H1 (cell line): ENCODE results near the gene SPATA13. TPM values are rescaled to one million over a fixed set of nuclear protein-coding genes. Genes with fewer than 3 reads are reported as not detected.

Experiments used
- BACH1 ChIP-seq: IDR thresholded peaks from 2 replicates; pipeline ENCODE4 v1.6.1; 2012; ENCODE audit warnings: low read length, improper control_type of control experiment
- CBX5 ChIP-seq: fragments of 300-800, 300-1000 bp; sonication (generic); IDR thresholded peaks from 2 replicates; pipeline ENCODE4 v1.7.1; 2016; ENCODE audit warnings: antibody characterized with exemption, low read length, low read depth
- CBX8 ChIP-seq: fragments of 300-800, 300-1000 bp; sonication (generic); IDR thresholded peaks from 2 replicates; pipeline ENCODE4 v1.7.1; 2016; ENCODE audit warnings: low read depth, low read length, borderline replicate concordance
- CEBPB ChIP-seq: IDR thresholded peaks from 2 replicates; pipeline ENCODE4 v1.6.1; 2012; ENCODE audit warnings: low read depth, low read length
- EZH2 ChIP-seq: fragments of 200-600 bp; sonication (generic); IDR thresholded peaks from 2 replicates; pipeline ENCODE4 v1.7.1; 2012; ENCODE audit warnings: low read depth, mild to moderate bottlenecking, moderate library complexity, low read length, inconsistent platforms; ENCODE audit not compliant: severe bottlenecking
- HDAC6 ChIP-seq: IDR thresholded peaks from one replicate; pipeline ENCODE4 v1.7.1; 2012; ENCODE audit warnings: low read depth, mild to moderate bottlenecking, inconsistent platforms, low read length, moderate library complexity
- KDM5A ChIP-seq: fragments of 200-600 bp; IDR thresholded peaks from 2 replicates; pipeline ENCODE4 v1.7.1; 2012; ENCODE audit warnings: mild to moderate bottlenecking, low read length, inconsistent platforms, mixed read lengths
- NRF1 ChIP-seq: IDR thresholded peaks from 2 replicates; pipeline ENCODE4 v1.6.1; 2011; ENCODE audit warnings: mild to moderate bottlenecking, low read depth, low read length, improper control_type of control experiment
- polyA plus RNA-seq, 7 experiments: library from polyadenylated mRNA; depleted of rRNA in 3 of 7; stranded (reverse) in 5 of 7; unstranded in 2 of 7; fragments of >200 nt in 5 of 7; fragments of 200-250 nt in 2 of 7; gene quantifications; 1 replicate in 5 of 7; 2 replicates in 1 of 7; 4 replicates in 1 of 7; pipeline versions ENCODE4 v1.2.1 to v1.2.3, GENCODE V29; 2011 to 2013; ENCODE audit warnings: missing spikeins in 2 of 7, mixed read lengths in 2 of 7
- total RNA-seq: library from RNA; stranded (reverse); fragmentation: NEBNext Ultra II Directional; extraction: Animal tissue kit (Norgen Biotek cat#: 25700); gene quantifications from 2 replicates; pipeline ENCODE4 v1.2.1, GENCODE V29; 2021
- TF ChIP-seq, protein P1 (sequence below): IDR thresholded peaks from 2 replicates; pipeline ENCODE4 v1.6.1; 2012; ENCODE audit warnings: inconsistent platforms

SPATA13 gene
- total and polyA plus RNA-seq, 2 of the 8 experiments (the other 6 are each of a cell fraction or from before 2014, with no cell fraction given): 12.6 to 30.9 TPM

DNA sequence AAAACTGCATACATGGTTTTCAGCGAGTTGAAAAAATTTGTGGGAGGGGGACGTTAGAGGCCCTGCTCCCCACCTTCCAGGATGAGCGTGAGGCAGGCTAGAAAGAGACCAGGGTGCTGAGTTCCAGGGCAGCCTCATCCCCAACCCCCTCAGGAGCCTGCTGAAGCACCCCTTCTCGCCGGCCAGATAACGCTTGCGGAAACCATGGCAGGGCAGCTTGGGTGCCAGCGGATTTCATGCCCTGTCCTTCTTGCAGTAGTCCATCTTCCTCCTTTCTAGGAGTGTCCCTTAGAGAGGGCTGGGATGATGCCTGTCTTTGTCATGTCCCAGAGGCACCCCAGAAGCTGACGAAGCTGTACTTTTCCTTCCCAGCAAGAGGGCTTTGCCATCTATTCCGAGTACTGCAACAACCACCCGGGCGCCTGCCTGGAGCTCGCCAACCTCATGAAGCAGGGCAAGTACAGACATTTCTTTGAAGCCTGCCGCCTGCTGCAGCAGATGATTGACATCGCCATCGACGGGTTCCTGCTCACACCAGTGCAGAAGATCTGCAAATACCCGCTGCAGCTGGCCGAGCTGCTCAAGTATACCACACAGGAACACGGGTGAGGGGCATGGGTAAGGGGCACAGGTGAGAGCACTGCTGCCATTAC lies 129.9 kb downstream of the SPATA13 start (continued):
- no peak for TF ChIP-seq CBX8
- TF ChIP-seq NRF1: no peak
- TF ChIP-seq CEBPB: no peak
- no peak for TF ChIP-seq KDM5A
- TF ChIP-seq EZH2: no peak
- TF ChIP-seq, protein P1, sequence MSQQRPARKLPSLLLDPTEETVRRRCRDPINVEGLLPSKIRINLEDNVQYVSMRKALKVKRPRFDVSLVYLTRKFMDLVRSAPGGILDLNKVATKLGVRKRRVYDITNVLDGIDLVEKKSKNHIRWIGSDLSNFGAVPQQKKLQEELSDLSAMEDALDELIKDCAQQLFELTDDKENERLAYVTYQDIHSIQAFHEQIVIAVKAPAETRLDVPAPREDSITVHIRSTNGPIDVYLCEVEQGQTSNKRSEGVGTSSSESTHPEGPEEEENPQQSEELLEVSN: no peak
- no peak for TF ChIP-seq CBX5
- no peak for TF ChIP-seq HDAC6
- no peak for TF ChIP-seq BACH1
